Measurements from ENCODE around the gene CYFIP2. TPM values are rescaled to one million over a fixed set of nuclear protein-coding genes. Genes with fewer than 3 reads are reported as not detected.

Gene CYFIP2
- total RNA-seq, 1 experiment from 2014 or later: 74.7 TPM

DNA sequence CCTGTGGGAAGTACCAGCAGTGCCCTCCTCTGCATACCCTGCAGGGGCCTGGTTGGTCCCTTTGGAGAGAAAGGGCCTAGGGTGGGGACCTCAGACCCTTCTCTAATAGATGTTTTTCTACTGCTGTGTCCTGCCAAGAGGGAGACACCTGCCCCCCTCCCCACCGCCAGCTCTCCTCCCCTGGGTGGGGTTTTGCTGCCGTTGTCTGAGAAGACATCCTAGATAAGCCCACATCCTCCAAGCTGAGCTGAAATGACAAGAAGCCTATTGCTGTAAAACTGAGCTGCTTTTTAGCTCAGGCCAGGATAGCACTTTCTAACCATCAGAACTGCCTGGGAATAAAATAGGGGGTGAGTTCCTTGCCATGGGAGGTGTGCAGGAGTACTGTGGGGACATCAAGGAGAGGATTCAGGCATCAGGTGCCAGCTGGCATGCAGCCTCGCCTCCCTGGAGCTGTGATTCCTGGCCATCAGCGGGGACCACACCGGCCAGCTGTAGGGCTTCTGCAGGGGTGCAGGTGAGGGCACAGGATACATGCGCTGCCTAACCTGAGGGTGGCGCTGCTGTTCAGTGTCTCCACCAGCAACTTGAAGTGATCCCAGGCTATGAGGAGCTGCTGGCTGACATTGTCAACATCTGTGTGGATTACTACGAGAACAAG is 37.9 kb downstream of the CYFIP2 start:
- H2BK15ac ChIP-seq (ENCODE audit: low read depth, low read length): no peak overlapping the region
- no peaks in the 10 kb centered on the region for H3K23me2 ChIP-seq (ENCODE audit: insufficient read length, low read depth, low read length, poor library complexity, severe bottlenecking)
- DNase-seq: peak; percentile 85
- no peaks in the 10 kb centered on the region for H3K27me3 ChIP-seq (ENCODE audit: insufficient read depth, low read length)
- no peak overlapping the region for H4K91ac ChIP-seq (ENCODE audit: insufficient read length, low read depth, low read length)
- H3K79me1 ChIP-seq (ENCODE audit: insufficient read depth, low read depth, low read length, poor library complexity, severe bottlenecking): no peaks in the 10 kb centered on the region
- no peak overlapping the region for H3K9ac ChIP-seq (ENCODE audit: extremely low read depth, insufficient read length, low read length)
- H3K79me2 ChIP-seq (ENCODE audit: insufficient read depth, low read length): no peaks in the 10 kb centered on the region
- no peaks in the 10 kb centered on the region for H3K4me1 Mint-ChIP-seq
- no peak overlapping the region for H3K4me3 Mint-ChIP-seq
- no peak overlapping the region for H3K56ac ChIP-seq (ENCODE audit: insufficient read length, low read depth, low read length)
- no peak overlapping the region for H3T11ph ChIP-seq (ENCODE audit: low read length)
- peaks cover 0 to 55% (median 14%) of the 10 kb centered on the region in 3 experiments; a peak in 3 of 7 replicates for H3K36me3 Mint-ChIP-seq (ENCODE audit: insufficient read depth in 1 of 3, low read depth in 3 of 3)
- H2BK20ac ChIP-seq (ENCODE audit: low read depth, low read length, poor library complexity, severe bottlenecking): no peak overlapping the region
- no peaks in the 10 kb centered on the region for H3K9me3 ChIP-seq (ENCODE audit: control insufficient read depth, low read depth, low read length)
- no peak overlapping the region for H2BK120ac ChIP-seq (ENCODE audit: low read depth, low read length, poor library complexity, severe bottlenecking)
- peak; percentile 78 for TF ChIP-seq CTCF (conservative IDR thresholded peaks at IDR 0.05)
- H3K4me2 ChIP-seq (ENCODE audit: insufficient read depth, insufficient read length, low read length): no peak overlapping the region
- H3K9me3 Mint-ChIP-seq: no peaks in the 10 kb centered on the region
- H3K27ac Mint-ChIP-seq: no peak overlapping the region
- no peak overlapping the region for H4K5ac ChIP-seq (ENCODE audit: insufficient read length, low read depth, low read length)
- H3K18ac ChIP-seq (ENCODE audit: insufficient read length, low read depth, low read length): no peak overlapping the region
- no peak overlapping the region for H2BK12ac ChIP-seq (ENCODE audit: insufficient read length, low read depth, low read length)
- H3K27me3 Mint-ChIP-seq (ENCODE audit: low read depth): no peaks in the 10 kb centered on the region
- H2AK5ac ChIP-seq (ENCODE audit: insufficient read length, low read length): no peak overlapping the region
- no peak overlapping the region for H3K14ac ChIP-seq (ENCODE audit: insufficient read depth, low read length)
- no peak overlapping the region for H2AFZ ChIP-seq (ENCODE audit: low read length)
- H3K23ac ChIP-seq (ENCODE audit: insufficient read length, low read depth, low read length): no peak overlapping the region
- H3K4me1 ChIP-seq (ENCODE audit: insufficient read depth, low read length): no peaks in the 10 kb centered on the region
- H3K27ac ChIP-seq (ENCODE audit: insufficient read length, low read depth, low read length): no peak overlapping the region
- H4K20me1 ChIP-seq (ENCODE audit: control insufficient read depth, insufficient read depth, insufficient read length): no peaks in the 10 kb centered on the region
- no peak overlapping the region for H3K4ac ChIP-seq (ENCODE audit: low read depth, low read length)
- H4K8ac ChIP-seq (replicated peaks; ENCODE audit: insufficient read length, low read depth, low read length): no peak overlapping the region
- H2BK5ac ChIP-seq (ENCODE audit: insufficient read length, low read length): no peak overlapping the region
- no CpG with 5 or more reads among the region's 8 CpGs for WGBS (ENCODE audit: extremely low coverage, insufficient read length, low lambda C conversion rate)
